Activated B cell treated with CpG ODN at 0.5 μM for 24 hours (primary cell): Measurements from ENCODE around the gene IPPK. TPM values are rescaled to one million over a fixed set of nuclear protein-coding genes. Genes with fewer than 3 reads are reported as not detected.

Experiments
- ATAC-seq: fragments of 200-7000 bp; cut with Tn5 transposase; one replicate; pipeline ENCODE4 v1.10.0; 2021; ENCODE audit warnings: low read depth, mild to moderate bottlenecking, moderate library complexity
- CTCF ChIA-PET: fragments of 350-600 bp; sonication (Branson Sonifier 250); formaldehyde crosslinking; loops from one replicate; lab custom pipeline; 2021; ENCODE audit warnings: antibody characterized with exemption; lab: Charles Lee
- POLR2A ChIA-PET: fragments of 350-600 bp; sonication (Branson Sonifier 250); formaldehyde crosslinking; loops from one replicate; lab custom pipeline; 2021; ENCODE audit warnings: antibody characterized with exemption; lab: Charles Lee
- DNase-seq: peaks from one replicate; pipeline ENCODE4 v3.0.0; 2022
- H3K27ac Mint-ChIP-seq: one replicate; pipeline ENCODE4 v1.8.0; 2020; ENCODE audit warnings: mixed read lengths
- H3K27me3 Mint-ChIP-seq: one replicate; pipeline ENCODE4 v1.8.0; 2021; ENCODE audit warnings: mixed read lengths
- H3K36me3 Mint-ChIP-seq: one replicate; pipeline ENCODE4 v1.8.0; 2021; ENCODE audit warnings: low read depth, mixed read lengths
- H3K4me1 Mint-ChIP-seq: one replicate; pipeline ENCODE4 v1.8.0; 2021; ENCODE audit warnings: mixed read lengths
- H3K4me3 Mint-ChIP-seq: one replicate; pipeline ENCODE4 v1.8.0; 2020; ENCODE audit warnings: mild to moderate bottlenecking, mixed read lengths
- H3K9me3 Mint-ChIP-seq: one replicate; pipeline ENCODE4 v1.8.0; 2020; ENCODE audit warnings: mixed read lengths
- CTCF ChIP-seq: fragments of 200-600 bp; IDR thresholded peaks from one replicate; pipeline ENCODE4 v1.8.0; 2022; ENCODE audit warnings: antibody characterized with exemption, mild to moderate bottlenecking
- intact Hi-C: fragments of 100-400 bp; cut with micrococcal nuclease; formaldehyde crosslinking; loops from one replicate; pipeline ENCODE4 v1.15.1; 2024
- total RNA-seq: library from RNA; stranded (reverse); gene quantifications from 2 replicates; pipeline ENCODE4 v1.2.3, GENCODE V29; 2022

IPPK gene
- total RNA-seq, 1 donor from 2014 or later = 9.7 TPM

- H3K27me3 Mint-ChIP-seq = no peaks in the 10 kb centered on the region
- H3K9me3 Mint-ChIP-seq = no peaks in the 10 kb centered on the region
- no peaks in the 10 kb centered on the region for H3K4me1 Mint-ChIP-seq
- no peak overlapping the region for H3K27ac Mint-ChIP-seq
- ATAC-seq (no peak), DNase-seq (no peak)
- ChIA-PET POLR2A (no interaction called here), CTCF (no interaction called here)
- peaks cover 16% of the 10 kb centered on the region for H3K36me3 Mint-ChIP-seq
- H3K4me3 Mint-ChIP-seq = no peak overlapping the region
- TF ChIP-seq CTCF = no peak
- intact Hi-C loops = loop anchor here (5.0 kb wide), 1 partner anchor 37 kb away; no protein-coding TSS in a partner anchor
Observed at GRCh38 chr9:92704528-92704927, 34.6 kb upstream of the IPPK start.

GRCh38 chr9:92696619-92697018, 26.7 kb upstream of the IPPK start:
- Mint-ChIP-seq H3K36me3 (peaks cover 10% of the 10 kb centered on the region), H3K9me3 (peaks cover 24% of the 10 kb centered on the region), H3K27me3 (no peaks in the 10 kb centered on the region), H3K27ac (no peak overlapping the region), H3K4me1 (peaks cover 13% of the 10 kb centered on the region), H3K4me3 (no peak overlapping the region)
- ChIA-PET CTCF (no interaction called here), POLR2A (no interaction called here)
- no peak for TF ChIP-seq CTCF
- intact Hi-C loops = no loop called here
- DNase-seq = no peak
- no peak for ATAC-seq

- CTCF ChIA-PET = no interaction called here
- Mint-ChIP-seq H3K4me1 (peaks cover 6% of the 10 kb centered on the region), H3K27me3 (no peaks in the 10 kb centered on the region), H3K27ac (no peak overlapping the region), H3K4me3 (no peak overlapping the region), H3K9me3 (peaks cover 14% of the 10 kb centered on the region), H3K36me3 (no peaks in the 10 kb centered on the region)
- intact Hi-C loops = no loop called here
- POLR2A ChIA-PET = no interaction called here
- TF ChIP-seq CTCF = no peak
- ATAC-seq (no peak), DNase-seq (no peak)
Observed at GRCh38 chr9:92686954-92687353, 17.0 kb upstream of the IPPK start.

GRCh38 chr9:92685022-92685421, 15.1 kb upstream of the IPPK start:
- Mint-ChIP-seq H3K27ac (no peak overlapping the region), H3K36me3 (no peaks in the 10 kb centered on the region), H3K27me3 (no peaks in the 10 kb centered on the region), H3K4me3 (no peak overlapping the region), H3K9me3 (peaks cover 1% of the 10 kb centered on the region), H3K4me1 (peaks cover 6% of the 10 kb centered on the region)
- no peak for DNase-seq
- ATAC-seq = no peak
- CTCF ChIA-PET = no interaction called here
- POLR2A ChIA-PET = no interaction called here
- no peak for TF ChIP-seq CTCF
- intact Hi-C loops = no loop called here

- CTCF ChIA-PET = no interaction called here
- DNase-seq (no peak), ATAC-seq (no peak)
- Mint-ChIP-seq H3K4me3 (no peak overlapping the region), H3K4me1 (peaks cover 6% of the 10 kb centered on the region), H3K9me3 (no peaks in the 10 kb centered on the region), H3K36me3 (no peaks in the 10 kb centered on the region), H3K27me3 (no peaks in the 10 kb centered on the region), H3K27ac (no peak overlapping the region)
- intact Hi-C loops = no loop called here
- POLR2A ChIA-PET = no interaction called here
- no peak for TF ChIP-seq CTCF
Observed at GRCh38 chr9:92682269-92682668, 12.3 kb upstream of the IPPK start.
